GM12873 (cell line): ENCODE data around the gene ADPRS.

Experiments
- CTCF ChIP-seq: IDR thresholded peaks from 2 replicates; pipeline ENCODE4 v1.5.1; 2012; ENCODE audit warnings: low read depth, mild to moderate bottlenecking, moderate library complexity, low read length, control low read depth; ENCODE audit not compliant: insufficient read depth; ENCODE audit errors: missing control alignments

Gene ADPRS

GRCh38 chr1:36128126-36128904 is 39.6 kb downstream of the ADPRS start:
- TF ChIP-seq CTCF: no peak

- TF ChIP-seq CTCF: no peak
Measured at GRCh38 chr1:36128905-36129206, 40.2 kb downstream of the ADPRS start.

- TF ChIP-seq CTCF: no peak
Measured at GRCh38 chr1:36132029-36132428, 43.3 kb downstream of the ADPRS start.

GRCh38 chr1:36133484-36133883 is 44.8 kb downstream of the ADPRS start:
- TF ChIP-seq CTCF: no peak

GRCh38 chr1:36134031-36134430 is 45.3 kb downstream of the ADPRS start:
- TF ChIP-seq CTCF: no peak

- TF ChIP-seq CTCF: peak; percentile 76
Measured at GRCh38 chr1:36134505-36135329, 46.0 kb downstream of the ADPRS start.

- no peak for TF ChIP-seq CTCF
Measured at GRCh38 chr1:36135330-36135667, 46.6 kb downstream of the ADPRS start.
